ENCODE results near the gene SULT1E1.

GRCh38 chr4:69855822-69856221, 4.1 kb downstream of the SULT1E1 start:
- TF ChIP-seq CTCF (IDR thresholded peaks at IDR 0.05) (no peak), POLR2AphosphoS5 (IDR thresholded peaks at IDR 0.05) (no peak), EP300 (IDR thresholded peaks at IDR 0.05; ENCODE audit: low read depth) (no peak), POLR2A (IDR thresholded peaks at IDR 0.05) (no peak)

Measured in transverse colon (tissue), 4 donors.